SK-MEL-5 (cell line): Measurements from ENCODE around the gene ITGB5. TPM values are rescaled to one million over a fixed set of nuclear protein-coding genes. Genes with fewer than 3 reads are reported as not detected.

Source experiments
- DNase-seq: peaks from one replicate; pipeline ENCODE4 v3.0.0-alpha.2; 2016; ENCODE audit warnings: low read depth, low spot score
- in situ Hi-C: cut with HindIII; loops from 2 replicates; pipeline ENCODE4 v1.10.0; 2016; ENCODE audit warnings: low sequenced_read_pairs, high pct_unique_total_duplicates, low pct_unique_long_range_greater_than_20kb
- small RNA-seq, 2 experiments: library from RNA; depleted of rRNA; stranded (forward); fragments of <200 nt; gene quantifications; one replicate each; pipeline ENCODE3, GENCODE V24; 2014
- total RNA-seq: library from RNA; depleted of rRNA; stranded (reverse); fragments of >200 nt; shearing (Covaris generic); gene quantifications from 2 replicates; pipeline ENCODE4 v1.2.3, GENCODE V29; 2014; rRNA removed

Gene ITGB5
- total RNA-seq, 1 experiment from 2014 or later = 103 TPM

- no peak for DNase-seq
- in situ Hi-C loops = no loop called here
Measured at GRCh38 chr3:124714223-124714853, 172.8 kb downstream of the ITGB5 start.

Small RNA genes lying within 50 kb of the gene (small RNA-seq; reads per million reads assigned to genes)
- 0 to 0.05 reads per million in 2 experiments for gene MIR544B

Other genes starting within 250 kb of the ITGB5 start
- gene UMPS, start 156.9 kb downstream of the ITGB5 start, total RNA-seq = 34.9 and 37.3 TPM in 2 replicates
- 0.03 TPM in 1 of 2 replicates, not detected in the other for gene MUC13, start 47.4 kb upstream of the ITGB5 start, total RNA-seq
- gene HEG1, start 168.6 kb upstream of the ITGB5 start, total RNA-seq = 6.3 and 7.7 TPM in 2 replicates